HK-2 (cell line): Measurements from ENCODE around the gene GTF2IRD1.
"Not testable (repeated sequence)": the region's sequence is repeated elsewhere in the genome, so short reads cannot be mapped to it uniquely, and the experiment has no call there.

Experiments
- DNase-seq: peaks from one replicate; pipeline ENCODE4 v3.0.0-alpha.2; 2018; ENCODE audit not compliant: unreplicated experiment

Gene GTF2IRD1

DNA sequence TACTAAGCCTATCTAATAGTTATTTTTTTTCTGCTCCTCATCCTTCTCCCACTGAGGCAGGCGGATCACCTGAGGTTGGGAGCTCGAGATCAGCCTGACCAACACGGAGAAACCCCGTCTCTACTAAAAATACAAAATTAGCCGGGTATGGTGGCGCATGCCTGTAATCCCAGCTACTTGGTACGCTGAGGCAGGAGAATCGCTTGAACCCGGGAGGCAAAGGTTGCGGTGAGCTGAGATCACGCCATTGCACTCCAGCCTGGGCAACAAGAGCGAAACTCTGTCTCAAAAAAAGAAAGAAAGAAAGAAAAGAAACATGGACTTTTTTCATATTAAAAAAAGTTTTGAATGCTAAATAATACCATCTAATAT is 197.4 kb downstream of the GTF2IRD1 start:
- DNase-seq: not testable (repeated sequence)
